GM21515 (cell line): Measurements from ENCODE around the gene PRKCA.
"Not testable (repeated sequence)": the region's sequence is repeated elsewhere in the genome, so short reads cannot be mapped to it uniquely, and the experiment has no call there.

Experiments
- ATAC-seq: cut with Tn5 transposase; IDR thresholded peaks from one replicate; pipeline ENCODE4 v1.9.1; 2021; ENCODE audit not compliant: unreplicated experiment

The PRKCA gene

DNA sequence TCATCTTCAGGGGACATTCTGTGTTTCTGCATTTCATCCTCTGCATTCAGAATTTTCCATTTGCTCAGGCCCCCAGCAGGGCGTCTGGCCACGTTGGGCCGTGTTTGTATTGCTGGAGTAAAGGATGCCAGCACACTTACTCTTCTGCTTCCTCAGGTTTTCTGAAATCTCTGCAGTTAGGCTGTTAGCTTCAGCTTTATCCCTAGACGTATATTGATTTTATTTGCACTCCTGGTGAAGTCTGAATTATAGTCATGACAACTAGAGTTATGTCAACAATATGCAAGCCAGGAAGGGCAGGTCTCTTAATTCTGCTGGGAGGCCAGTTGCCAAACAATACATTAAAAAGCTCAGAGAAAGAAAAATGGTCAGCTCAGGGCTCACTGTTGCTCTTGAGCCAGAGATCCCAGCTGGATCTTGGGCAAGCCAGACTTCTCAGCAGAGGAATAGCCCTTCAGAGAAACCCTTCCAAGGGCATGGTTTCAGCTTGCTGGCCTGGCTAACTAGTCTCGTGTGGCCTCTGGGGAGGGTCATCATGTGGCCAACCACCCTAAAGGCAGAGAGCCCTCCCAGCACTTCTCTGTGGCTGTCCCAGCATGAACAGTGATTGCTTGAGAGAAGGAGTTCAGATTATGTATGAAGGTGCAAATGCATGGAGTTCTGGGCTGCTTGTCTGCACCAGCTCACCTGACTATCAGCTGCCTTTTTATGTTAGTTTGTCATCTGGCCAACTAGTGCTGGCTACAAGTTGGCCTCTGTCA lies 422.3 kb downstream of the PRKCA start:
- ATAC-seq: no peak

DNA sequence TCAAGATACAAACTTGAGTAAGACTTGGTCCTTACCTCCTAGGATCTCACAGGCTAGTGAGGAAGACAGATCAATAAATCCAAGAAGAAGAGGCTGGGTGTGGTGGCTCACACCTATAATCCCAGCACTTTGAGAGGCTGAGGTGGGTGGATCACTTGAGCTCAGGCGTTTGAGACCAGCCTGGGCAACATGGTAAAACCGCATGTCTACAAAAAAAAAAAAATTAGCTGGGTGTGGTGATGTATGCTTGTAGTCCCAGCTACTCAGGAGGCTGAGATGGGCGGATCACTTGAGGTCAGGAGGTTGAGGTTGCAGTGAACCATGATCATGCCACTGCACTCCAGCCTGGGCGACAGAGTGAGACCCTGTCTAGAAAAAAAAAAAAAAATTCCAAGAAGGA lies 423.0 kb downstream of the PRKCA start:
- ATAC-seq: not testable (repeated sequence)

DNA sequence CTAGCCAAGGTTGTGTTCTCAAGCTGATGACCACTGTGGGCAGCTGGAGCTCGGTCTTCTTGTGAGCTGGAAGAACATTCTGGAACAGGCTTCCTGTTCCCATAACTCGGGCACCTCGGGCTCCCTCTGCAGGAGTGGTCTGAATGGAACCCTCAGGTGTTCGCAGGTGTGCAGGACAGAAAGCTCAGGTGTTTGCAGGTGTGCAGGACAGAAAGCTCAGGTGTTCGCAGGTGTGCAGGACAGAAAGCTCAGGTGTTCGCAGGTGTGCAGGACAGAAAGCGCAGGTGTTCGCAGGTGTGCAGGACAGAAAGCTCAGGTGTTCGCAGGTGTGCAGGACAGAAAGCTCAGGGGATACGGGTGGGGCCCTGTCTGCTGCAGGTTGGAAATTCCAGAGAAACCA lies 423.5 kb downstream of the PRKCA start:
- ATAC-seq: no peak

DNA sequence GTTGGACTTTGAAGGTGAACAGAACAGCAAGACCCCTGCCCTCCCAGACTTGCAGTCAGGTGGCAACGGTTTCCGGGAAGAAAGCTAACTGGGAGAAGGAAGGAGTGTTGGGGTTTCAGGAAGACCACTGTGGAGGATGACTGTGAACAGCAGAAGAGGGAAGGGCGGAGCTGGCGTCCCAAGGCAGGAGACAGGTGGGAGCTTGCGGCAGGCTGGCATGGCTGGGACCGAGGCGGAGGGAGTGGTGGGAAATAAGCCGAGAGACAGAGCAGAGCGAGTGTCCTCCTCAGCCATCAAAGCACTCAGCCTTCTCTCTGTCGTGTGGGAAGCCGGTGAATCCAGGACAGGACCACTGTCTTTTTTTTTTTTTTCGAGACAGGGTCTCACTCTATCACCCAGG lies 424.0 kb downstream of the PRKCA start:
- no peak for ATAC-seq

DNA sequence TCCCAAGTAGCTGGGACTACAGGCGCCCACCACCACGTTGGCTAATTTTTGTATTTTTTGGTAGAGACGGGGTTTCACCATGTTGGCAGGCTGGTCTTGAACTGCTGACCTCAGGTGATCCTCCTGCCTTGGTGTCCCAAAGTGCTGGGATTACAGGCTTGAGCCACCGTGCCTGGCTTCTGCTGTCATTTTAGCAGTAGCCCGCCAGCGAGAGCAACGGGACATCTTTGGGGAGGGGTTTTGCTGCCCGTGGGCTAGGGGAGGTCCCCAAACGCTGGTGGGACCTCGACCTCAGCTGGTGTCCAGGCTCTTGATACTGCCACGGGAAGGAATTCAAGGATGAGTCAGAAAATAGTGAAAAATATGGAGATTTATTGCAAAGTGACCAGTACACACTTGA lies 424.4 kb downstream of the PRKCA start:
- no peak for ATAC-seq

DNA sequence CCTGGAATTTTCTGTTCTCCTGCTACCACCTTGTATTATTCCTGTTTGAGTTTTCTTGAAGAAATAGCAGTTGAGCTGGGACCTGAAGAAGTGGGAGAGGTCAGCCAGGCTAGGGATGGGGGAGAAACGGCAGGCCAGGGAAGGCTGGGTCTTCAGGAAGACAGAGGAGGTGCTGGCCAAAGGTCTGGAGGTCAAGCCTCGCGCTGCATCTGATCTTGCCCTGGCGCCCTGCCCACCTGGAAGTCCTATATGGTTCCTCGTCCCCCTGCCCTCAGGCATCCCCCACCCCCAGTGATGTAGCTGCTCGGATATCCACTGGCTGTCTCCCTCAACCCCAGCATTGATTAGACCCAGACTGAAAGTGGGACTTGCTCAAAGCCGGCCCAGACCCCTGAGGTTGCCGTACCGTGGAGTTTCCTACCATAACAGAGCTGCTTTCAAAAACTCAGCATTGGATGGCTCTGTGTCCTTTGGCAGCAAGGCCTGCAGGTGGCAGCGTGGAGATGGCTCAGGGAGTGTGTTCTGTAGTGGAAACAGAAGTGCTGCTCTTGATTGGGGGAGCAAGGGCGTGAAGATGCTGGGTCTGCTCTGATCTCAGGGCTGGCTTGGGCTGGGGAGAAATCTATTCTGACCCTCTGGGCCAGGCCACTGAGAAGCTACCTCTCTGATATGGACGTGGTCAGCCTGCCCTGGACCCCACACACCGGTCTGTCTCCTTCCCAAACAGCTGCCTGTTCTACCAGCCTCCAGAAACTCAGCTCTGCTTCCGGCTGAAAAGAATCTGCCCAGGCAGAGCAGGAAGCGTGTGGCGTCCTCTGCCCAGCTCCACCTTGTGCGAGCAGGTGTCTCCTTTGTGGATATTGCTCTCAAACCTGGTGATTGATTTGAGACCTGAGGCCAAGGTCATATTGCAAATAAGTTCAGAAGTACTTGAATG lies 425.5 kb downstream of the PRKCA start:
- peak; percentile 62 for ATAC-seq

DNA sequence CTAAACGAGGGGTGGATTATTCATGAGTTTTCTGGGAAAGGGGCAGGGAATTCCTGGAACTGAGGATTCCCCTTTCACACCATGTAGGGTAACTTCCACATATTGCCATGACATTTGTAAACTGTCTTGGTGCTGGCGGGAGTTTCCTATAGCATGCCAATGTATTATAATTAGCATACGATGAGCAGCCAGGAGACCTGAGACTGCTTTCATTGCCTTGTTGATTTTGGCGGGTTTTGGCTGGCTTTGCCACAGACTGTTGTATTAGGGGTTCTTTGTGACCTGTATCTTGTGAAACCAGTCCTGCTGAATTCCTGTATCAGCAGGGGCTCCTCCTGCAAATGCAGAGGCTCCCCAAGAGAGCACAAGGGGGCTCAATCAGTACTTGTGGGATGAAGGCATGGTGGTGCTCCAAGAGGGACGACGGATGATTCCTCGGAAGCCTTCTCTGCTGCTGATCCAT lies 428.1 kb downstream of the PRKCA start:
- ATAC-seq: no peak

DNA sequence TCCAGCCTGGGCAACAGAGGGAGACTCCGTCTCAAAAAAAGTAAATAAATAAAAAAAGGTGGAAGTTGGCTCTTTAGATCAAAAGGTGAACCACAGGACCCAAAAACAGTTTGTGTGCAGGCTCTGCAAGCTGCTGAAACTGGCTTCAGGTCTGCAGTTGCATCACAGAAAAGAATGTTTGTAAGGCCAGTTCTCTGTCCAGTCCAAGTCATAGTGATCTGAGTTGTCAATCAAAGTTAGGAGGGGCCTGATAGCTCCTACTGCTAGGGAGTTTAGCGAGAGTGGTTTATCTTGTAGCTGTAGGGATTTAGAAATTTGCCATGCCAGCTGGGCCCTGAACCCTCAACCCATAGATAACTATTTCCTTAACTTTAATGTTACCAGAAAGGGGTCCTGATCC lies 431.3 kb downstream of the PRKCA start:
- ATAC-seq: no peak

DNA sequence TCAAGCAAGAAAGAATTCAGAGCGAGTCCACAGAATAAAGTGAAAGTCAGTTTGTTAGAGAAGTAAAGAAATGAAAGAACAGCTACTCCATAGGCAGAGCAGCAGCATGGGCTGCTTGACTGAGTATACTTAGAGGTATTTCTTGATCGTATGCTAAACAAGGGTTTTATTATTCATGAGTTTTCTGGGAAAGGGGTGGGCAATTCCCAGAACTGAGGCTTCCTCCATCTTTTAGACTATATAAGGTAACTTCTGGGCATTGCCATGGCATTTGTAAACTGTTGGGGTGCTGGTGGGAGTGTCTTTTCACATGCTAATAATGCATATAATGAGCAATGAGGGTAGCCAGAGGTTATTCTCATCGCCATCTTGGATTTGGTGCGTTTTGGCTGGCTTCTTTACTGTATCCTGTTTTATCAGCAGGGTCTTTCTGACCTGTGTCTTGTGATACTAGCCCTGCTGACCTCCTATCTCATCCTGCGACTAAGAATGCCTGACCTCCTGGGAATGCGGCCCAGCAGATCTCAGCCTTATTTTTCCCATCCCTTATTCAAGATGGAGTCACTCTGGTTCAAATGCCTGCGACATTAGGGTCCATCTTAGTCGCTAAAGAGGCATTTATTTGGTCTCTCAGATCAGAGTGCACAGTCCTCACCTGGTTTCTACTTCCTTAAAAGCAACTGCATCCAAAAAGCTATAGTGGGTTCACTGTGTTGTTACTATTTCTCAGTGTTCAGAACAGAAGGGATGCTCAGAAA lies 432.0 kb downstream of the PRKCA start:
- ATAC-seq: no peak

DNA sequence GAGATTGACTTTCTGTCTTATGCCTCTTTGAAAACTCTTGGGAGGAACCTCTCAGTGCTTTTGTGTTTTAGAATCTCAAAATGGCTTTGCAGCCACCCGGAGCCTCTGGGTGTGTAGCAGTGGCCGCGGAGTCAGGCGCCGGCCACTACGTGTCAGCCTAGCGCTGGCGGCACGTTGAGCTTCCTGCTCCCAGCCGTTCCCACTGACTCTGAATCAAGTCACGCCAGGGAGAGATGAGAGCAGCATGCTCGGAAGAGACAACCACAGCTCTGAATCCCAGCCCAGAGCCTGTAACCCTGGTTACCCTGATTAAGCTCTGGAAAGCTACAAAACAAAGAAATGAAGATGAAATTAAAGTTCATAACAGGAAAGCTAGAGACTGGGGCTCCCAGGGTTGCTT lies 435.1 kb downstream of the PRKCA start:
- ATAC-seq: no peak

DNA sequence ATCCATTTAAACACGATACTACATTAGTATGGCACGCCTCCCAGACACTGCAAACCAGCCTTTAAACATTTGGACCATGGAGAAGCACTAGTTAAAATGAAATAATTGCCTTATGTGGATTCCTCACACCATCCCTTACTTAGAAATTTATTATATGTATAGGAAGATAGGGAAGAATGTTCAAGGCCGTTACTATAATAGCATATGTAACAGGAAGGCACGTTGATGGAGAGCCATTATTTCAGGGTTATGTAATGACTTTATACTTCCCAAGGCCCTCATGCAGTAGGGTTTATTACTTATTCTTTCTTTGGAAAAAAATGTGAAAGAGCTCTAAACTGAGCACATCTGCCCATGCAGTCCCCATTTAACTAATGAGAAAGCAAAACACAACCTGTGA lies 435.9 kb downstream of the PRKCA start:
- ATAC-seq: no peak

DNA sequence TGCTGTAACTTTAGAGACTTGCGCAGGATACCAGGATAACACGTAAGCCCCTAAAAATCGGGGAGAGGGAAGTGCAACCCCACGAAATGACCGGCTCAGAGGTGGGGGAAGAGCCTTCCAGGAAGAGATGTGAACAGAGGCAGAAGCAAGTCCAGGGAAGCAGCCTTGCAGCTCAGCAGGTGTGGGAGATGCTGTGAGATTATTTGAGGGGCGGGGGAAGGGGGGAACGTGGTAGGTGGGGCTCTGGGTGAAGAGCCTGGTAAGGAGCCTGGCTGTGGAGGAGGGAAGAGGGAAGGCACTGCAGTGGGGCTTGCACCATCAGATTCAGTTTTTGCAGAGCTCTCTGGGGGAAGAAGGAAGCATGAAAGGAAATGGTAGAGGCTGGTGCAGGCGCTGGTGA lies 437.1 kb downstream of the PRKCA start:
- ATAC-seq: no peak

DNA sequence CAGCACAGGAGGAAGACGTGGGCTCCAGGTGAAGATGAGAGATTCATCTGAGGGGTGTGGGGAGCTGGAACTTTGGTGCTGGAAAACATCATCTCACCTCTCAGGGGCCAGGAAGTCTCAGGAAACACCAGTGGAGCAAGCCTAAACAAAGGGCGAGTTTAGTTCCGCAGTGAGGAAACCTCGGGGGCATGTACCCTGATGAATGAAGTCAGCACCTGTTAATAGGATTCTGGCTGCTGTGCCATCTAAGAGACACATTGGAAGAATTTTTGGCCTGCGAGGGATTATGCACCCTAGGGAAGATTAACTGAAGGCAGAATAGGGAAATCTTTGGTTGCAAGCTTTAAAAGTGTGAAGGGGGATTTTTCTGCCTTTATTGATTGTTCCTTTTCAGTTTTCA lies 437.8 kb downstream of the PRKCA start:
- no peak for ATAC-seq

DNA sequence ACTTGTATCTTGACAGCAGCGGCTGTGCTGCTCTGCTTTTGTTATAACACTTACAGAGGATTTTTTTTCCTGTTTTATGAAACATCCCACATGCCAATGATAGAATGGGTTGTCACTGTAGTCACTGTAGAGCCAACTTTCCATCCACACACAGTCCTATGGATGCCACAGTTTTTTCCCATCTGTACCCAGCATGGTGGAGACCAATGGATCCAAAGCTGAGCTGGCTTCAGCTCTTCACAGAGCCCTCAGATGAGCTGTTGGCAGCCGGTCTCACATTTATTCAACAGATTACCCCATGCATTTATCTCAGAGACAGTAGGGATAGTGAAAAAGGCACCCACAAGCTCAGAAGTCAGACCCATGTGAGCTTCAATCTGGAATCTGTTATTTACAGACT lies 441.1 kb downstream of the PRKCA start:
- no peak for ATAC-seq

DNA sequence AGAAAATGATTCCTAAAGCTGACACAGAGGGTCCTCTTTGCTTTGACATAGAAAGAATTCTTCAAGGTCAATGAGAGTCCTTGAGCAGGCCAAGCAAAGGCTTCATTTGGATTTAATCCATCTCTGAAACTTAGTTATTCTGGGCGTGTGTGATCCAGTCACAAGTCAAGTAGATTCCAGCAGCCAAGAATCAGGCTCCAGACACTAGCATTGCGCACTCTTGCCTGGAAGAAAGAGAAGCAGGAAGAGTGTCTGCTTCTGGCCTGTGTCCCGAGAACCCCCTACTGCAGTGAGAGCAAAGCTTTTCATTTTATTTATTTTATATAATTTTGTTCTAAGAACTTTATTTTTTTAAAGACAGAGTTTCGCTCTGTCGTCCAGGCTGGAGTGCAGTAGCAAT lies 444.3 kb downstream of the PRKCA start:
- no peak for ATAC-seq

DNA sequence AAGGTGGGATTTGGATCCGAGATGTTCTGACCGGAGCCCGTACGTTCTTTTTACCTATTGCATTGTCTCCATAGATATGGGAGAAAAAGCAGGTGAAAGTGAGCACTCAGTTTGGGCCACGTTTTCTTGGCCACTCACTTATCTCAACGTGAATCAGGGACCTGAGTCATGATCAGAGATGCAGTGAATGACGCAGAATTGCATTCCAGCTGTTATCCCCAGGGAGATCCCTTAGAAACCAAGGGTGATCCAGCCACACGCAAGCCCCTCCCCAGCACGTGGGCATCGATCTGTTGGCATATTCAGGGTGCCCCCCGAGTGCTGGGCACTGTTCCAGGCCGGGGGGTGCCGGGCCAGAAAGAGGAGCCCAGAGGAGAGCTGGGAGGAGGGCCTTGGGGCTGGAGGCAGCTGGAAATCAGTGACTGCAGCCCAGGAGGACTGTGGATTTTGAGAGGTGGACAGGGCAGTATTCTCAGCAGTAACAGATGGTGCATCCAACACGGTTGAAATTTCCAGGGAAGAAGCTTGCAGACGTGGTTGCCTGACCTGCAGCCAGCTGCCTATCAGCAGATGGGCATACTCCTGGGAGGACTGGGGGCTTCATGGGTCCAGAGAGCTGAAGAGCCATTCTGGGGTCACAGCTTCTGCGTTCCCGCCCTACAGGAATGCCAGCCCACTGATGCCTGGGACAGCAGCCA lies 445.3 kb downstream of the PRKCA start:
- no peak for ATAC-seq

DNA sequence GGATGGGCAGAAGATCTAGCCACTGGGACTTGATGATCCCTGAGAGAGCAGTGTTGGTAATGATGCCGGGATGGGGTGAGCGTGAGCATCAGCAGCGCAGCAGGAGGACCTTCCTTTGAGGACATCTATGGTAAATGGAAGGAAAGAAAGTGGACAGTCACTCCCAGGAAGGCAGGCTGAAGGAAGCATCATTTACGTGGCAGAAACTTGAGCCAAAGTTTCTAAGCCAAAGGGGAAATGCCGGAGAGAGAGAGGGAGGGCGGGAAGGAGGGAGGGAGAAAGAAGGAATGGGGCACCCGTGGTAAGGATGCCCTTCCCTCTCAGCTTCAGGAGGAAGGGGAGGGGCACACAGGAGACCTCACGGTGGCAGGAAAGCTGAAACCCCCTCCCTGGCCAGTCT lies 446.2 kb downstream of the PRKCA start:
- ATAC-seq: no peak

DNA sequence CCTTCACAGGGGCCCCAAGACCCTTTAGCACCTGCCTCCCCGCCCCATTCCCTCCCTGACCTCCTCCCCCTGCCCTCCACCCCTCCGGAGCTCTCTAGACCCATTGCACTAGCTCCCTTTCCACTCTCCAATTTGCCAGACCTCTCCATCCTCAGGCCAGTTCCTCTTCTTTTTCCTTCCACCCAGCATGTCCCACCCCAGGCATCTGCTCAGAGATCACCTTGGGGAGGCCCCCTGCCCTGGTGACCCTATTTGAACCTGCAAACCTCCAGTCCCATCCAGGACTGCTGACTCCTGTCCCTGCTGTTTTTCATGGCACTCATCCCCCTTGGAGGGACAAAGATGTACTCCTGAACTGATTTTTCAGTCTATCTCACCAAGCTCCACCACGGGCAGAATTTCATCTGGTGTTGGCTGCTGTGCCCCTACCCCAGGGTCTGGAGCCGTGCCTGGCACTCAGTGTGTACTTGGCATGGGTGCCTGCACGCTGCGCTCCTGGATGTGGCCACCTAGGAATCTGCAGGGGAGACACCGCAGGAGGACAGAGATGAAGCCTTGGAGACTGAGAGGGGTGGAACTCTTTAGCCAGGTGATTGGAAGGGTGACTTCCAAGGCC lies 446.9 kb downstream of the PRKCA start:
- no peak for ATAC-seq

DNA sequence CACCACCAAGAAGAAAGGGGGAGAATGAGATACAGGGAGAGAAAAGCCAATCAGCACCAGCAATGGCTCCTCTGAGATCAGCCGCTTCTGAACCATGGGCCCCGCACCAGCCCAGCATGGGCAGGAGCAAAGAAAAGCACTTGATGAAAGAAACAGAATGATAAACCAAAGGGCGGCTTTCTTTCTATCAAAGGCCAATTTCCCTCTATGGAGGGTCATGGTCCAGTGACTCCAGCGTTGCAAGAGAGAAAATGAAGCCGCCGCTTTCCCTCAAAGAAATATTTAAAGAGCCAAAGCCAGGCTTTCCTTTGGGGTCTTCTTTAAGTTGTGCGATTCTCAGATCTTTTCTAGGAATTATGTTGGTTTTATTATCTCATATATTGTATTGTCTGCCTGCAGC lies 447.7 kb downstream of the PRKCA start:
- ATAC-seq: no peak

DNA sequence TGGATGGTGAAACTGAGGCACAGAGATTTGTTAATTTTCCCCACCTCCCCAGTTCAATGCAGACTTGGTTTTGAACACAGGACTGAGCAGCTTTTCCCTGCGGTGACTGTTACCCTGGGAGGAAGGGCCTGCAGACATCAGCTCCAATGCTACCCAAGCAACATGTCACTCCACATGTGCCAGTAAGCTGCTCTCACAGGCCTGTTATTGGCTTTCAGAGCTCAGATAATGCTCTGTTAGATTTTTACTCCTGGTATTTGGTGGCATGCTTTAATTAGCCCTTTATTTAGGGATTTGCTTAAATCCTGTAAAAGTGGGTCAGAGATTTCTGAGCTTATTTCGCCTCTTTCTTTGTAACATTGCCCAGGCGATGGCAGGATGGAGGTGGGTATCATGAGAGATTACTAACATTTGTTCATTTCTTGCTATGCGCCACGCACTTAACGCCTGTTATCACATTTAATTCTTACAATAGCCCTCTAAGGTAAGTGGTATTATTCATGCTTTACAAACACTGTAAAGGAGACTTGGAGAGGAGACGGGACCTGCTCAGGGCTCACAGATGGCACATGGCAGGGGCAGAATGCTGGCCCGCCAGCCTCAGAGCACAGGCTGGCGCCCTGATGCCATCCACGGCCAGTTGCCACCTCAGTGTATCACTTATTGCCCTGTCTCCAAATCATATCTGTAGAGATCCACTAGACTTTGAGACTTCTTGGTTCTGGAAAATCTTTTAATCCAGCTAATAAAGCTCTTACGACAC lies 448.5 kb downstream of the PRKCA start:
- ATAC-seq: no peak
